HepG2 (cell line): ENCODE data around the gene ABCG4. TPM values are rescaled to one million over a fixed set of nuclear protein-coding genes. Genes with fewer than 3 reads are reported as not detected.

Experiments used
- ATM ChIP-seq: fragments of 450-650 bp; IDR thresholded peaks from 2 replicates; pipeline ENCODE4 v1.7.1; 2017; ENCODE audit warnings: mild to moderate bottlenecking, borderline replicate concordance
- CENPX ChIP-seq: sonication (generic); formaldehyde crosslinking; IDR thresholded peaks from 2 replicates; pipeline ENCODE4 v1.9.0; 2021; ENCODE audit warnings: mild to moderate bottlenecking, missing genetic modification reagents, moderate library complexity
- FOXP1 ChIP-seq, 2 experiments: fragments of 450-650 bp in 1 of 2; IDR thresholded peaks; 2 replicates each; pipeline ENCODE4 v1.6.1; 2017 to 2018; ENCODE audit warnings: antibody characterized with exemption in 1 of 2
- GZF1 ChIP-seq: sonication (generic); formaldehyde crosslinking; IDR thresholded peaks from 2 replicates; pipeline ENCODE4 v1.5.1; 2020; ENCODE audit warnings: mild to moderate bottlenecking, missing genetic modification reagents
- ISX ChIP-seq: sonication (generic); formaldehyde crosslinking; conservative IDR thresholded peaks from 2 replicates; pipeline ENCODE4 v1.5.0; 2020; ENCODE audit warnings: missing genetic modification reagents
- KAT7 ChIP-seq: IDR thresholded peaks from 2 replicates; pipeline ENCODE4 v1.6.1; 2018; ENCODE audit warnings: borderline replicate concordance, missing compliant biosample characterization
- MAFF ChIP-seq: IDR thresholded peaks from 2 replicates; pipeline ENCODE4 v1.6.1; 2011; ENCODE audit warnings: low read depth, low read length, improper control_type of control experiment
- MTA1 ChIP-seq: sonication (generic); formaldehyde crosslinking; IDR thresholded peaks from 2 replicates; pipeline ENCODE4 v1.4.0; 2020; ENCODE audit warnings: missing genetic modification reagents, mild to moderate bottlenecking, borderline replicate concordance
- NR2F1 ChIP-seq, 2 experiments: fragments of 450-650 bp in 1 of 2; formaldehyde crosslinking in 1 of 2; IDR thresholded peaks; 2 replicates each; pipeline versions ENCODE4 v1.5.0 to v1.6.1; 2016 to 2020; ENCODE audit warnings: mild to moderate bottlenecking in 1 of 2, missing compliant biosample characterization in 1 of 2, missing genetic modification reagents in 1 of 2, moderate library complexity in 1 of 2
- SAP130 ChIP-seq: IDR thresholded peaks from 2 replicates; pipeline ENCODE4 v1.6.1; 2016; ENCODE audit warnings: low read depth
- YY1 ChIP-seq: IDR thresholded peaks from 2 replicates; pipeline ENCODE4 v1.6.1; 2011; ENCODE audit warnings: low read length, low read depth, moderate library complexity, mild to moderate bottlenecking; ENCODE audit not compliant: insufficient read depth, insufficient replicate concordance
- ZNF143 ChIP-seq: sonication (generic); formaldehyde crosslinking; IDR thresholded peaks from 2 replicates; pipeline ENCODE4 v1.4.0; 2020; ENCODE audit warnings: missing genetic modification reagents
- ZNF451 ChIP-seq: sonication (generic); formaldehyde crosslinking; IDR thresholded peaks from 2 replicates; pipeline ENCODE4 v1.5.0; 2020; ENCODE audit warnings: mild to moderate bottlenecking, missing genetic modification reagents
- ZNF460 ChIP-seq: sonication (generic); formaldehyde crosslinking; IDR thresholded peaks from 2 replicates; pipeline ENCODE4 v1.5.1; 2020; ENCODE audit warnings: missing genetic modification reagents, mild to moderate bottlenecking, borderline replicate concordance
- ZNF766 ChIP-seq: sonication (generic); formaldehyde crosslinking; IDR thresholded peaks from 2 replicates; pipeline ENCODE4 v1.5.0; 2020; ENCODE audit warnings: missing genetic modification reagents, borderline replicate concordance
- ZSCAN25 ChIP-seq: sonication (generic); formaldehyde crosslinking; IDR thresholded peaks from 2 replicates; pipeline ENCODE4 v1.8.0; 2022; ENCODE audit warnings: mild to moderate bottlenecking, missing genetic modification reagents
- polyA plus RNA-seq, 8 experiments: library from polyadenylated mRNA; depleted of rRNA in 3 of 8; stranded (reverse) in 7 of 8; unstranded in 1 of 8; fragments of >200 nt; fragmentation: Illumina TruSeq in 4 of 8; extraction: Trizol in 4 of 8; gene quantifications; 2 replicates each; pipeline versions ENCODE4 v1.2.1 to v1.2.3, GENCODE V29; 2011 to 2016; ENCODE audit warnings: low read depth in 4 of 8, missing spikeins in 1 of 8, mixed read lengths in 1 of 8; ENCODE audit not compliant: insufficient read depth in 1 of 8
- total RNA-seq, 5 experiments: library from RNA; depleted of rRNA; stranded (reverse); fragments of >200 nt; fragmentation: Illumina TruSeq; extraction: Trizol; gene quantifications; 2 replicates each; pipeline ENCODE4 v1.2.3, GENCODE V29; 2016; ENCODE audit warnings: low read depth in 1 of 5
- TF ChIP-seq, protein P1 (sequence below): sonication (generic); formaldehyde crosslinking; IDR thresholded peaks from 2 replicates; pipeline ENCODE4 v1.4.0; 2020; ENCODE audit warnings: missing genetic modification reagents
- TF ChIP-seq, protein P2 (sequence below): IDR thresholded peaks from 2 replicates; pipeline ENCODE4 v1.6.1; 2016
- TF ChIP-seq, protein P3 (sequence below): sonication (generic); formaldehyde crosslinking; IDR thresholded peaks from 2 replicates; pipeline ENCODE4 v1.4.0; 2020; ENCODE audit warnings: missing genetic modification reagents
- TF ChIP-seq, protein P4 (sequence below): sonication (generic); formaldehyde crosslinking; IDR thresholded peaks from 2 replicates; pipeline ENCODE4 v1.4.0; 2020; ENCODE audit warnings: missing genetic modification reagents, mild to moderate bottlenecking, borderline replicate concordance

Gene ABCG4
- total and polyA plus RNA-seq, 2 of the 13 experiments (the other 11 are each of a cell fraction or from before 2014, with no cell fraction given): not detected

DNA sequence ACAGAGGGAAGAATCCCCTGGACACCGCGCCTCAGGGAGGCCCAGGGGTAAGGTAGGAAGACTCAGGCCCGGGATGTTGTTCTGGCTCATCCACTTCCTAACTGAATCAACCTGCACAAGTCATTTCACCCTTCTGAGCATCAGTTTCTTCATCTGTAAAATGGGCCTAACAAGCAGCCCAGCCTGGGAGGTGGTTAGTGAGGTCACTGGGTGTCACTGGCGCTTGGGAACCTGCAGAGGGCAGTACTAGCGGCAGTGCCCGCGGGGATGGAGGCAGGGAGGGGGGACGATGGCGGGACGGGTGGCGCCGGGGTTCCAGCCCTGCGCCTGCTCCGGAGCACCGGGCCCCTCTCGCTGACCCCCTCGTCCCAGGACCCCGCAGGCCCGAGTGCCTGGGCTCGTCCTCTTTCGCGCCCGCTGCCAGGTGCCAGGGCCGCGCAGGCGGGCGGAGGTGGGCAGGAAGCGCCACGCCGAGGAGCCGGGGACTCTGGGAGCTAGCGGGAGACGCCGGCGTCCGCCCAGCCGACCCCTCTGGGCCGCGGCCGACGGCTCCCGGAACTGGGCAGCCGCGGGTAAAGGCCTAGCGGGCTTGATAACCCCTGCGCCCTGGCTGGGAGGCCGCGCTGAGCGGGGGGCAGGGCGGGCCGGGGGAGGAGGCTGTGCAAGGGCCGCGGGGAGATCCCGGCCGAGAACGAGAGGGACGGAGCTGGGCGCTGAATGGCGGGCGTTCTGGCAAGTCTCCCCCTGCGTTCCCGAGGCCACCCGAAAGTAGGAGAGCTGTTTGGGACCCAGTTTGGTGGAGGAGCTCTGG, 19.8 kb downstream of the ABCG4 start, which contains the start of gene NLRX1 (continued):
- TF ChIP-seq, protein P1, sequence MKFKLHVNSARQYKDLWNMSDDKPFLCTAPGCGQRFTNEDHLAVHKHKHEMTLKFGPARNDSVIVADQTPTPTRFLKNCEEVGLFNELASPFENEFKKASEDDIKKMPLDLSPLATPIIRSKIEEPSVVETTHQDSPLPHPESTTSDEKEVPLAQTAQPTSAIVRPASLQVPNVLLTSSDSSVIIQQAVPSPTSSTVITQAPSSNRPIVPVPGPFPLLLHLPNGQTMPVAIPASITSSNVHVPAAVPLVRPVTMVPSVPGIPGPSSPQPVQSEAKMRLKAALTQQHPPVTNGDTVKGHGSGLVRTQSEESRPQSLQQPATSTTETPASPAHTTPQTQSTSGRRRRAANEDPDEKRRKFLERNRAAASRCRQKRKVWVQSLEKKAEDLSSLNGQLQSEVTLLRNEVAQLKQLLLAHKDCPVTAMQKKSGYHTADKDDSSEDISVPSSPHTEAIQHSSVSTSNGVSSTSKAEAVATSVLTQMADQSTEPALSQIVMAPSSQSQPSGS (CRISPR knock-in tag): no peak
- no peak for TF ChIP-seq CENPX (CRISPR knock-in tag)
- no peak for TF ChIP-seq MAFF
- TF ChIP-seq SAP130: peak; percentile 58
- TF ChIP-seq MTA1 (CRISPR knock-in tag): no peak; the same call in 1 of the 2 replicates
- TF ChIP-seq ATM: no peak
- TF ChIP-seq, protein P2, sequence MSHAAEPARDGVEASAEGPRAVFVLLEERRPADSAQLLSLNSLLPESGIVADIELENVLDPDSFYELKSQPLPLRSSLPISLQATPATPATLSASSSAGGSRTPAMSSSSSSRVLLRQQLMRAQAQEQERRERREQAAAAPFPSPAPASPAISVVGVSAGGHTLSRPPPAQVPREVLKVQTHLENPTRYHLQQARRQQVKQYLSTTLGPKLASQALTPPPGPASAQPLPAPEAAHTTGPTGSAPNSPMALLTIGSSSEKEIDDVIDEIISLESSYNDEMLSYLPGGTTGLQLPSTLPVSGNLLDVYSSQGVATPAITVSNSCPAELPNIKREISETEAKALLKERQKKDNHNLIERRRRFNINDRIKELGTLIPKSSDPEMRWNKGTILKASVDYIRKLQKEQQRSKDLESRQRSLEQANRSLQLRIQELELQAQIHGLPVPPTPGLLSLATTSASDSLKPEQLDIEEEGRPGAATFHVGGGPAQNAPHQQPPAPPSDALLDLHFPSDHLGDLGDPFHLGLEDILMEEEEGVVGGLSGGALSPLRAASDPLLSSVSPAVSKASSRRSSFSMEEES (CRISPR knock-in tag): no peak
- TF ChIP-seq, protein P3, sequence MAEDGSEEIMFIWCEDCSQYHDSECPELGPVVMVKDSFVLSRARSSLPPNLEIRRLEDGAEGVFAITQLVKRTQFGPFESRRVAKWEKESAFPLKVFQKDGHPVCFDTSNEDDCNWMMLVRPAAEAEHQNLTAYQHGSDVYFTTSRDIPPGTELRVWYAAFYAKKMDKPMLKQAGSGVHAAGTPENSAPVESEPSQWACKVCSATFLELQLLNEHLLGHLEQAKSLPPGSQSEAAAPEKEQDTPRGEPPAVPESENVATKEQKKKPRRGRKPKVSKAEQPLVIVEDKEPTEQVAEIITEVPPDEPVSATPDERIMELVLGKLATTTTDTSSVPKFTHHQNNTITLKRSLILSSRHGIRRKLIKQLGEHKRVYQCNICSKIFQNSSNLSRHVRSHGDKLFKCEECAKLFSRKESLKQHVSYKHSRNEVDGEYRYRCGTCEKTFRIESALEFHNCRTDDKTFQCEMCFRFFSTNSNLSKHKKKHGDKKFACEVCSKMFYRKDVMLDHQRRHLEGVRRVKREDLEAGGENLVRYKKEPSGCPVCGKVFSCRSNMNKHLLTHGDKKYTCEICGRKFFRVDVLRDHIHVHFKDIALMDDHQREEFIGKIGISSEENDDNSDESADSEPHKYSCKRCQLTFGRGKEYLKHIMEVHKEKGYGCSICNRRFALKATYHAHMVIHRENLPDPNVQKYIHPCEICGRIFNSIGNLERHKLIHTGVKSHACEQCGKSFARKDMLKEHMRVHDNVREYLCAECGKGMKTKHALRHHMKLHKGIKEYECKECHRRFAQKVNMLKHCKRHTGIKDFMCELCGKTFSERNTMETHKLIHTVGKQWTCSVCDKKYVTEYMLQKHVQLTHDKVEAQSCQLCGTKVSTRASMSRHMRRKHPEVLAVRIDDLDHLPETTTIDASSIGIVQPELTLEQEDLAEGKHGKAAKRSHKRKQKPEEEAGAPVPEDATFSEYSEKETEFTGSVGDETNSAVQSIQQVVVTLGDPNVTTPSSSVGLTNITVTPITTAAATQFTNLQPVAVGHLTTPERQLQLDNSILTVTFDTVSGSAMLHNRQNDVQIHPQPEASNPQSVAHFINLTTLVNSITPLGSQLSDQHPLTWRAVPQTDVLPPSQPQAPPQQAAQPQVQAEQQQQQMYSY (CRISPR knock-in tag): peak; percentile 41; the same call in 1 of the 2 replicates
- no peak for TF ChIP-seq FOXP1 (IDR thresholded peaks at IDR 0.05)
- no peak for TF ChIP-seq FOXP1 (CRISPR knock-in tag; IDR thresholded peaks at IDR 0.05)
- TF ChIP-seq, protein P4, sequence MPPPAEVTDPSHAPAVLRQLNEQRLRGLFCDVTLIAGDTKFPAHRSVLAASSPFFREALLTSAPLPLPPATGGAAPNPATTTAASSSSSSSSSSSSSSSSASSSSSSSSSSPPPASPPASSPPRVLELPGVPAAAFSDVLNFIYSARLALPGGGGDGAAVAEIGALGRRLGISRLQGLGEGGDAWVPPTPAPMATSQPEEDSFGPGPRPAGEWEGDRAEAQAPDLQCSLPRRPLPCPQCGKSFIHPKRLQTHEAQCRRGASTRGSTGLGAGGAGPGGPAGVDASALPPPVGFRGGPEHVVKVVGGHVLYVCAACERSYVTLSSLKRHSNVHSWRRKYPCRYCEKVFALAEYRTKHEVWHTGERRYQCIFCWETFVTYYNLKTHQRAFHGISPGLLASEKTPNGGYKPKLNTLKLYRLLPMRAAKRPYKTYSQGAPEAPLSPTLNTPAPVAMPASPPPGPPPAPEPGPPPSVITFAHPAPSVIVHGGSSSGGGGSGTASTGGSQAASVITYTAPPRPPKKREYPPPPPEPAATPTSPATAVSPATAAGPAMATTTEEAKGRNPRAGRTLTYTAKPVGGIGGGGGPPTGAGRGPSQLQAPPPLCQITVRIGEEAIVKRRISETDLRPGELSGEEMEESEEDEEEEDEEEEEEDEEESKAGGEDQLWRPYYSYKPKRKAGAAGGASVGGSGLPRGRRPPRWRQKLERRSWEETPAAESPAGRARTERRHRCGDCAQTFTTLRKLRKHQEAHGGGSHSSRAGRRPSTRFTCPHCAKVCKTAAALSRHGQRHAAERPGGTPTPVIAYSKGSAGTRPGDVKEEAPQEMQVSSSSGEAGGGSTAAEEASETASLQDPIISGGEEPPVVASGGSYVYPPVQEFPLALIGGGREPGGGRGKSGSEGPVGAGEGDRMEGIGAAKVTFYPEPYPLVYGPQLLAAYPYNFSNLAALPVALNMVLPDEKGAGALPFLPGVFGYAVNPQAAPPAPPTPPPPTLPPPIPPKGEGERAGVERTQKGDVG (CRISPR knock-in tag): no peak
- 0 out of 2 replicates have a peak, but pooled peaks have one; percentile 49 for TF ChIP-seq ZNF451 (CRISPR knock-in tag)
- TF ChIP-seq ZNF460 (CRISPR knock-in tag): no peak
- TF ChIP-seq ZSCAN25 (CRISPR knock-in tag): peak; percentile 25; the same call in 1 of the 2 replicates
- peak; percentile 84 for TF ChIP-seq KAT7 (CRISPR knock-in tag)
- TF ChIP-seq ISX (CRISPR knock-in tag): no peak
- TF ChIP-seq ZNF766 (CRISPR knock-in tag): no peak
- no peak for TF ChIP-seq GZF1
- peak; percentile 62 for TF ChIP-seq ZNF143 (CRISPR knock-in tag)
- TF ChIP-seq YY1: peak; percentile 87
- TF ChIP-seq NR2F1 (CRISPR knock-in tag; IDR thresholded peaks at IDR 0.05): no peak
